ENCODE results near the gene GPR153. TPM values are rescaled to one million over a fixed set of nuclear protein-coding genes. Genes with fewer than 3 reads are reported as not detected.

Gene GPR153
- total RNA-seq, 1 donor from 2014 or later: 192 TPM

DNA sequence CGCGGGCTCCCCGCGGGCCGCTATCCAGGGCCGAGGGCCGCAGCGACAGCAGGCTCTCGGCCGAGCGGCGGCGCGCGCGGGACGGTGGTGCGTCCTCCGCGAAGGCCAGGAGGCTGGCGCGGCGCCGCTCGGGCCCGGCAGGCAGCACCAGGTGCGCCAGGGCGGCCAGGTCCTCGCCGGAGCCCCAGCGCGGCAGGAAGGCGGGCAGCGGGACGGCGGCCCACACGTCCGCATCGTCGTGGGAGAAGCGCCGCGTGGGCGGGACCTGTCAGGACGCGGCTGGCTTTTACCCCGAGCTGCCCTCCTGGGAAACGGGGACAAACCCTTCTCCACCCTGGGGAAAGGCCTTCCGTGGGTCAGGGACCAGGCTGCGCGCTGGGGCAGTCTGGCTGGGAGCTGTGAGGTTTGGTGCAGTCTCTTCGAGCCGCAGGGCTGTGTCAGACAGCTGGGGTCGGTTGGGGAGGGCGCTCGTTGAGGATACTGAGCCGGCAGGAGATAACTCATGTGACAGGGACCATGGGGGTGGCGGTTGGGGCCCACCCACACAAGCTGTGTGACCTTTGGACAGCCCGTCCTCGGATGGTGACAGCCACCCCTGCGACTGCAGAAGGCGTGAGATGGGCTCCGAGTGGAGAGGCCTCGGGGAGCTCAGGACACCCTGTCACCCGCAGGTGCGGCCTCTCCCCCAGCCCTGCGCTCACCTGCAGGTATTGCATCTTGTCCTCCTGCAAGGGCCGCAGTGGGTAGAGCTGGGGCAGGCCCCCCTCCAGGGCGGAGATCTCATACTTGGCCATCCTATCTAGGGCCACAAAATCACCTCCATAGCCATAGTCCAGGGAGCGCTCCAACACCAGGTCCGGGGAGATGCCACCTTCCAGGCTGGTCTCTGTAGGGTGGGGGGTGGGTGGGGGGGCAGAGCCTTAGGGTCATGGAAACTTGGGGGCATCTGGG lies 10.9 kb downstream of the GPR153 start:
- DNase-seq (ENCODE audit: low read depth): no peak

DNA sequence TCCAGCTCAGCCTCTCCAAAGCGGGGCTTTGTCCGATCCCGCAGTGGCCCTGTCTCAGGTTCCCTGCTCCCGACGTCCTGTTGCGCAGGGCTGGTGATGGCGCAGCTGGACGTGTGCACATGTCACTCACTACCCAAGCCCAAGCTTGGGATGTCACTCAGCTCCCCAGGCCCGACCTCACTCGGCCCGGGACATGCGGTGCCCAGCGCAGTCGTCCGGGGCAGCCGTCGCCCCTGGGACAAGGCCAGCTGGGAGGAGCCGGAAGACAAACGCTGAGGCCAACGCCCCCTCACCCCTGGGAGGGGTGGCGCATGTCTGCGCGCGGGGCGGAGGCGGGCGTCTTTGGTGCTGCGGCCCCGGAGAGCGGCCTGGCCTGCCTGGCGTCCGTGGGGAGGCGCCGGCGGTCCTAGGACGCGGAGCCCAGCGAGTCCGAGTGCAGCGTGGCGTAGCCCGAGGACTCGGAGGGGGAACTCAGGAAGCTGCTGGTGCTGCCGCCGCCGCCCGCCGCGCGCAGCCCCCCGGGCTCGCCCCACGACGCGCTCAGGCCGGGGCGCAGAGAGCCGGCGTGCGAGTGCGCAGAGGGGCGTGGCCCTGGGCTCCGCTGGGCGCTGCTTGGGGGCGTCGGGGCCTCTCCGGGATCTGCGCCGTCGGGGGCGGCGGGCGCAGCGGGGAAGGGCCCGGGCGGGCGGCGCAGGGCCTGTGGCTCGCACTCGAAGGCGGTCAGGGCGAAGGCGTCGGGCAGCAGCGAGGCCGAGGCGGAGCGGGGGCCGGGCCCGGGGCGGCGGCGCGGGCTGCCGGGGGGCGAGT lies 11.8 kb downstream of the GPR153 start:
- no peak for DNase-seq (ENCODE audit: low read depth)

DNA sequence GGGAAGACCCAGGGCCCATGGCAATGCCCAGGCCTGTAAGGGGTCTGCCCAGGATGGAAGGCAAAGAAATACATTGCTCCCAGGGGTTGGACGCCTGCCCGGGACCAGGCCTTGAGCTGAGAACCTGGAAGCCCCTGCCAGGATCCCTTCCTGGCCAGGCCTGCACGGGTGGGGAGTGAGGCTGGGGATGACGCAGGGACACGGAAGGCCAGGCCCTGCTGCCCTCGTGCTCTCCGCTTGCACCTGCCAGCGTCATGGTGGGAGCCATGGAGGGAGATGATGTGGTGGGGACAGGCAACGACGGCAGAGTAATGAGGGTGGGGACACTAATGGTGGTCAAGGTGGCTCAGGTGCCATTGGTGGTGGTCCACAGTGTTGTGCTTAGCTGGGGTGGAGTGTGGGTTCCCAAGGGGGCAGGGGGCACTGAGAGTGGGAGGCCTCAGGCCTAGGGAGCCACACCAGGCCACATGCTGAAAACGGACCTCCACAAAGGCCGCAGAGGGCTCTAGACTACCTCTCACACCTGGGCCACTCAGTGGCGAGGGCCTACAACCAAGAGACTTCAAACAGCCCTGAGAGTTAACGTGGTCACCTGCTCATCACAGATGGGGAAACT lies 12.6 kb downstream of the GPR153 start:
- DNase-seq (ENCODE audit: low read depth): no peak

DNA sequence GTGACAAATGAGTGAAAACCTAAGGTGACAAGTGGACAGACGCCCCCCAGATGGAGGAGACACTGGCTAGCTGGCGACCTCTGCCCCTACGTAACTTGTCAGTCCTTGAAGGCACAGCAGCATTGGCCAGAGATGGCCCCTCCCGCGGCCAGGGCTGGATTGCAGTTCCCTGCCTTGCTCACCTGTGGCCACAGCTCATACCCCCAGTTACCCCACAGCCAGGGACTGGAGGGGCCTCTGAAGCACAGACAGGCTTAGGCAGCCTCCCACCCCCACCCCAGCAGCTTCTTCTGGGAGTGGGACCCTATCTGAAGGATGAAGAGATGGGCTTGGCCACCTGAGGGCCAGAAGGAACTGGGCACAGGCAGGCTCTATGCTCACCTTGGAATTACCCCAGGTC lies 13.2 kb downstream of the GPR153 start:
- DNase-seq (ENCODE audit: low read depth): no peak

DNA sequence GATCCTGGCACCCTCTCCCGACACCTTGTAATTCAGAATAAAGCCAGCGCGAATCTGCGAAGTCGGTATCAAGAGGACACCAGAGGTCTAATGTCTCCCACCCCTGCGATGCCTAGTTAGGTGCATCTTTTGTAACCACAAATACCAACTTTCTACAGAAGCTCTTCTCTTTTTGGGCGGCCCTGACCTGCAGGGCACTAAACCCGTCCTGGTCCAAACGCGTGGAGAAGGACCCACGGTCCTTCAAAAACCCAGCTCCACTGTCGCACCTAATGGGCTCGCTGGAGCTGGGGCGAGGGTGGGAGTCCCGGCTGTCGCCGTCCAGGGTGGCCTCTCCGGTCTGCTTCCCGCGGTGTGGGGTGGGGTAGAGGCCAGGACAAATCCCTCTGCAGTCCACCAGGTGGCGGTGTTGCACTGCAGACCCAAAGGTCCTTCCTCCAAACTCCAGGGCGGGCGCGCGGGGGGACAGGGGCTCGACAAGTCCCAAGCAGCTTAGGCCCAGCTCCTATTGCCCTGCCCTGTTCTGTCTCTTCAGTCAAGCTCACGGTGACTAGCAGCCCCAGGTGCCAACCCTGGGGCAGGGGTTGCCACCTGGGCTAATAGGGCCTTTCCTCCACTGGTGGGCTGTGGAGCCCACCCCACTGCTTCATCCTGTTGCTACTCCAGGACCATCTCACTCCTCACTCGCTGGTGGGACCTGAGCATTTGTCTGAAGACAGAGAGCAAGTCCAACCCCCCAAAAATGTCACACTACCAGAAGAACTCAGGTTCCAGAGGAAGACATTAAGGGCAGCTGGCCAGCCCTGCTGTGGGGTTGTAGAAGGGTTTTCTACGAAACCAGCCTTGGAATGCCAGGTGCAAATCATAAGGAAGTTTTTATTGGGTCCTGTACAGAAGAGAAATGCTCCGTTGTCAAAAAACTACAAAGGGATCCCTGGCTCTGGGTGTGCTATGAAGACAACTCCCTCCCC lies 14.1 kb downstream of the GPR153 start:
- DNase-seq (ENCODE audit: low read depth): peak; percentile 89

DNA sequence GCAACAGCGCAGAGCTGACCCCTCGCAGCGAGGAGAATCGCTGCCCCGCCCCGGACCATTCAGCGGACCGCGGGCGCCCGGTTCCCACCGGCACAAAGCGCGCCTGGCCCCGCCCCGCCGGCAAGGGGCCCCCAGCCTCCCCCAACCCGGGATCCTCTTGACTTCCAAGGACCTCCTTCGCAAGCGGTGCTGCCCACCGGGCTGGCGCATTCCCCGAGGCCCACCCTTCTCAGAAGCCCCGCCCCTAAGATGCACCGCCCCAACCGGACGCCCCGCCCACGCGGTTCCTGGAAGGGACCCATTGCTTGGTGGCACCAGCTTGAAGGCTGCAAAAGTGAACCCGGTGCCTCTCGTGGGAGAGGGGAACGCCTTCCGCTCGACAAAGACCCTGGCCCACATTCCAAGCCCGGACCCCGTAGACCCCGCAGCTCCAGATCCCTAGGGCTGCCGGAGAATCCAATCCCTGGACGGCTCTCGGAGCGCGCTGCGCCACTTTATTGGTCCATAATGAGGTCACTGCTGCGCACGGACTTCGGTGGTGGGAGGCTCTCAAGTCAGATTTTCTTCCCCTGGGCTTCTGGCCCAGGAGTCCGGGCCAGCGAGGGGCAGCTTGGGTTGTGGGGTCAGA lies 14.9 kb downstream of the GPR153 start:
- peak; percentile 75 for DNase-seq (ENCODE audit: low read depth)

DNA sequence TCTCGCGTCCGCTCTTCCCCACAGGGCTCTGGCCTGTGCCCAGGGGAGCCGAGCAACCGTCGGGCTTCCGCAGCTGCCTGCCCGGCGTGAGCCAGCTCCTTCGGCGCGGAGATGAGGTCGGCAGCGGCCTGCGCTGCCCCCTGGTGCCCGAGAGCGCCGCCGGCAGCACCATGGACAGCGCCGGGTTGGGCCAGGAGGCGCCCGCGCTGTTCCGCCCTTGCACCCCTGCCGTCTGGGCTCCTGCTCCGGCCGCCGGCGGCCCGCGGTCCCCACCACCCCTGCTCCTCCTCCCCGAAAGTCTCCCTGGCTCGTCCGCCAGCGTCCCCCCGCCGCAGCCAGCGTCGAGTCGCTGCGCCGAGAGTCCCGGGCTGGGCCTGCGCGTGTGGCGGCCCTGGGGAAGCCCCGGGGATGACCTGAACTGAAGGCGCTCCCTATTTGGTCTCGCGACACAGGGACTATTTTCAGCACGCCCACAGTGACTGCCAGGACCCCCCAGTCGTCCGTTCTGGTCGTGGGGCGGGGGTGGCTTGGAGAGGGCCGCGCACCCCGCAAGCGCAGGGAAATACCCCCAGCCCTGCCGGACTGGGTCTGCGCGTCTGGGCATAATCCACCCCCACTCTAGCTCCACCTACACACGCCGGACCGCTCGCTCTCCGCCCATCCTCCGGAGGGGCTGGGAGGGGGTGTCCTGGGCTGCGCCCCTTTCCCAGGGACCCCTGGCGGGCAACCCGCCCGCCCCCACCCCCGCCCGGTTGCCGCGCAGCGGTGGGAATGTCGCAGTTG lies 15.6 kb downstream of the GPR153 start:
- peak; percentile 88 for DNase-seq (ENCODE audit: low read depth)

DNA sequence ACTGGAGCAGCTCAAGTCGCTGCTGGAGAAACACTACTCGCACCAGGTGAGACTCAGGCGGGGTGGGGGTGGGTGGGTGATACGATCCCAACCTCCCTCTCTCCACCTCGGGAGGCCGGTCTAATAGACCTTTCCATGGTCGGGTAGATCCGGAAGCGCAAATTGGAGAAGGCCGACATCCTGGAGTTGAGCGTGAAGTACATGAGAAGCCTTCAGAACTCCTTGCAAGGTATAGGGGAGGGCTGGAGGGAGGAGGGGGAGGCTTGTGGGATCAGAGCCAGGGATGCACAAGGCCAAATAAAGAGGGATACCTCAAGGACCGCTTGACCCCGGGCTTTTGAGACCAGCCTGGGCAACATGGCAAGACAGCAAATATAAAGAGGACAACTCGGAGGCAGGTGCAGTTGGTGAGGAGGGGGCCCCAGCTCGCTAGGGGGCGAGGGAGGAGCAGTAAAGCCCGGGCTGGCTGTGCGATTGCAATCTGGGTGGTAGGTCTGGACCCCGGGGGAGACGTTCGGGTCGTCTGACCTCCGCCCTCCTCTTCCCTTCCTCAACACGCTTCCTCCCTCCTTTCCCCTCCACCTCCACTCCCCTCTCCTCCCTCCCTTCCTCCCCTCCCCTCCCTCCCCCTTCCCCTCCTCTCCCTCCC lies 16.4 kb downstream of the GPR153 start:
- DNase-seq (ENCODE audit: low read depth): no peak

DNA sequence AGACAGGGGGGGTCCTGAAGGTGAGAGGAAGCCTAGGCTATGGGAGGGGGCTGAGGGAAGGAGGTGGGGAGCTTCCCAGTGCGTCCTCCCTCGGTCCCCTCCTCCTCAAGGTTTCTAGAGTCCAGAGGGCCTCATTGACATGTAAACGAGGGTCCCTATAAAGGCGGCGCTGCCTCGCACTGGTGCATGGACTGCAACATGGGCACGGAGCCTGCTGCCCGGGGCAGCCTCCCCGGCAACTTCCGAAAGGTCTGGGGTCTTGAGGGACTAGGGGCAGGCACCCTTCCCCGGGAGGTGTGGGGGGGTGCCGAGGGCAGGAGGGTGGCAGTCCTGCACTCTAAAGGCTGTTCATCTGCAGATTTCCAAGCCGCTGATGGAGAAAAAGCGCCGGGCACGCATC lies 16.9 kb downstream of the GPR153 start, which contains the start of gene HES3:
Gene HES3 (plus strand): TSS at position 187 of the 400 bp plus-strand sequence. CDS start 187 bp downstream, at position 374.
- DNase-seq (ENCODE audit: low read depth): no peak

DNA sequence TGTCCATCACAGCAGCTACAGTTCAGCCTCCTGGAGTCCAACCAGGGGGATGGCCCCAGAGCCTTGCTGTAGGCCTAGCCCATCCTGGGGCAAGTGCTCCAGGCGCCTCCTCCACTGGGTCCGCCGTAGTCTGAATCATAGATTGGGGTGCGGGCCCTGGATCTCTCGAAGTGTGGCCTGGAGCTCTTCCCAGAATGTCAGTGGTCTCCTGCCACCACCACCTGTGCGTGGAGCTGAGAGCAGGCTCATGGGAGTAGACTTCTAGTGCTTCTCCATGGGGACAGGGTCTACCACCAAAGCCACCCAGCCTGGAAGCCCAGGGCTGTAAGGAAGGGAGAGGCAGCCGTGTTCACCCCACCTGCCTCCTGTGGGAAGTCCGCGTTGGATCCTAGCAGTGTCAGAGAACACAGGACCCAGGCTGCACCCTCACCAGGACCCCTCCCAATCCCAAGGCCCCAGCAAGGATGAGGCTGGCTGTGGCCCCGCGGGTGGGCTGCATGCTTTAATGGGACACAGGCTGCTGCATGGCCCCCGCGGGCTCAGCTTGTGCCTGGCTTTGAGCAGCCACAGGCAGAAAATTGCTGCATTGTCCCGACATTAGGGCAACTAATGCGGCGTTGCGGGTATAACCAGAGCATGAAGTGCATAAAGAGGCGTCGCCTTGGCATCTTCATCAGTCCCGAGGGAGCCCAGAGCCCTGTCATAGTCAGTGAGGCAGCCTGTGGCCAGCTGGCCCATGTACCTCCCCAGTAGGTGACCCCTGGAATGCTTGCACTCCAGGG lies 17.7 kb downstream of the GPR153 start:
- no peak for DNase-seq (ENCODE audit: low read depth)

DNA sequence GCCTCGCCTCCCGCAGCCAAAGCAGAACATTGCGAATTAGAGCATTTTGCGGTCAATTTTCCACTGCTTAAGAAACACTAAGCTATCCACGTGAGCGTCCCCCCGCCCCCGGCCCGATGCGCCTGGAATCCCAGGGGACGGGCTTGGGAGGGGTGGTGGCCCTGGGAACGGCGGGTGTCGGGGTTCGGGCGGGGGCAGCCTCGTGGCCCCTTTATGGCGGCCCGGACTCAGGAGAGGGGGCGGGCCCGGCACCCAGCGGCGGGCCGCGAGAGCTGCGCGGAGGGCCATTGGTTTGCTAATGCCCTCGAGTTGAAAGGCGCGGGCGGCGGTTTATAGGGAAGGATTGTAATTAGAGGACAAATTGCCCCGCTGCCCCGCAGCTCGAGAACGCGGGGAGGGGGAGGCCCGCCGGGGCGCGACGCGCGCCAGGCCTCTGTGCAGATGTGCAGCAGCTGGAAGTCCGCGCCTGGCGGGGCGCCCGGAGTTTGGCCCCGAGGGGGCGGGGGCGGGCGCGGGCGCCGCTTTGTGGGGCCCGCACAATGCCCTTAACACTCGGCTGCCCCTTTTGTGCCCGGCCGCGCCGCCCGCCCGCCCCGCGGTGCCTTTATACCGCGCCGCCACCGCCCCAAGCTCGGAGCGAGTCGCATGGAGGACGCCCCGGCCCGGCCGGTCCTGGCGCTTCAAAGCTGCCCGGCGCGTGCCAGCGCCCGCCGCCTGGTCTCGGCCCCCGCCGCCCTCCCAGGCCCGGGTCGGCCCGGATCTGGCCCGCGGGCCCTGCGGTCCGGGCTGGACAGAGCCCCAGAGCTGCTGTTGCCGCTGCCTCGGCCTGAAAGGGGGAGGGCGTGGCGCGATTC lies 18.8 kb downstream of the GPR153 start:
- no peak for DNase-seq (ENCODE audit: low read depth)

DNA sequence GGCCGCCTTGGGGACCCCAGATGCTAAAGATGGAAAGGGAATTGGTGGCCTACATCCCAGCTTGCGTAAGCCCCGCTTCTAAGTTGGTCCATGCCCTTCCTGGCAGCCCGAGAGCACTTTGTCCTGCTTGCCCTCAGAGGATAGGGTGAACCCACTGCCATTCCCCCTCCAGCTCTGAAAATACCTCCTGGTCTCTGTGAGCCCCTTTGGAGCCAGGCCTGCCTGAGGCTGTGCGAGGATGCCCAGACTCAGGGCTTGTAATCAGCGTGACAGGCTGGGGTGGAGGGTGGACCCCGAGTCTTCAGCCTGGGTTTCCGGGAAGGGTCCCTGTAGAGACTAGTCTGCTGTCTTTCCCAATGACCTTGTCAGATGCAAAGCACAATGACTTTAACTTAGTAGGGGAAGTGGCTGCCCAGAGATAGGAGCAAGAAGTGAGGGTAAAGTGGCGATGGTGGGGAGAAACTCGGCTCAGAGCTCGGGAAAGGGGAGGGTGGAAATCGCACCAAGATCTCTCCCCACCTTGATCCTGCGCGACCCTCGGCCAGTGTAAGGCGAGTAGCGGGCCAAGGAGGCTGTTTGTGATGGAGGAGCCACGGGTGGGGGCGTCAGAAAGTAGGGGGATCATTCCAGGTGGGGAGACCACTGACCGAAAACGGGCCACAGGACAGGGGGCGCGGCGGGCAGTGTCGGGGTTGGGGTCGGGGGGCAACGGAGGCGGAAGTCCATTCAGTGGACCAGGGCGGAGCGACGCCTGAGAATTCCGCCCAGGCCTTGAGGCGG lies 19.6 kb downstream of the GPR153 start:
- DNase-seq (ENCODE audit: low read depth): no peak

DNA sequence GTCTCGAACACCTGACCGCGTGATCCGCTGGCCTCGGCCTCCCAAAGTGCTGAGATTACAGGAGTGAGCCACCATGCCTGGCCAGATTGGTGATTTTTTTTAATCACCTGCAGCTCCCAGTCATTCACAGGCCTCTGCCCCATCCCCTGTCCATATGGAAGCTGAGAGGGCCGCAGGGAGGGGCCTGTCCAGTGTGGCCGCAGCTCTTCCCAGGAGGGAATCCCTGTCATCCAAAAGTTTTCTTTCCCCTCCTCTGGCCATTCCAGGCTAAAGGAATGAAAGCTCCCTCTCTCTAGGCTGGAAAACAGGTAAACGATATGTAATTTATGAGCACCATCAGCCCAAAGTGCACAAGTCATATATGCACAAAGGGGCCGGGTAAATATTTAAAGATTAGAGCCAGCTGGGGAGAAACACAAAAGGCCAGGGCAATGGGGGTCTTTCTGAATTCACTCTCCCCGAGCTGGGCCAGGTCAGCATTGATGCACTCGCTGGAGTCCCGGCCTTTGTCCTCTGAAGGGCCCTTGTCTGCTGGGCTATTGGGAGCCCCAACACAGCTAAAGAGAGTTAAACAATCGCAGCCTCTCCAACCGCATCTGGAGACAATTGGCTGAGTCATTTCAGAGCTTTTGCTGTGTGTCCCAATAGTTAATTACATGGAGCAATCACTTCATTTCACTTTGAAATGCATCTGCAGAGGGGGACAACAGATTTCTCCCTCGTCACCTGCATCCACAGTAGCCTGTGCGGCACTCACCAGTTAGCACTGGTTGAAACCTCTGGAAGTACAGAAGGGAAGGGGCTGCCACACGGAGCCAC lies 20.7 kb downstream of the GPR153 start:
- DNase-seq (ENCODE audit: low read depth): no peak

DNA sequence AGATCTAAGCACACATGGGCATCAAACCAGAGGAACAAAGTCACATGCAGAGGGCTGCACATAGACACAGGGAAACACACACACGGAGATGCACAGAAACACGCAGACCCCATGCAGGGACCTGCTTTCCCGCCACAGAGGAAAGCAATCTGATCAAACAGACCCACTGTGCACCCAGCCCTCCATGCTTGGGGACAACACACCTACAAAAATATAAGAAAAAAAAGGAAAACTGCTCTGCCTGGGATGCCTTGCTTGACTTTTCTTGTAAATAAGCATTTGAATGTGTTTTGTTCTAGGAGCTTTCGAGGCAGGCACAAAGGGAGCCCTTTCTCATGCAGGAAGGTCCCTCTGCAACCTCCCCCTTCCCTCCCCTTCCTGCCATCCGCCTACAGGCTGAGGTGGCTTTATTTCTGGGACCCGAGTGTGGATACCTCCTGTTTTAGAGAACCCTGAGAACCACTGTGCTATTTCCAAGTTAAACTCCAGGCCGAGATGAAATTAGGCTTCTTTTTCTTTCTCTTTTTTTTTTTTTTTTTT lies 21.6 kb downstream of the GPR153 start:
- no peak for DNase-seq (ENCODE audit: low read depth)

DNA sequence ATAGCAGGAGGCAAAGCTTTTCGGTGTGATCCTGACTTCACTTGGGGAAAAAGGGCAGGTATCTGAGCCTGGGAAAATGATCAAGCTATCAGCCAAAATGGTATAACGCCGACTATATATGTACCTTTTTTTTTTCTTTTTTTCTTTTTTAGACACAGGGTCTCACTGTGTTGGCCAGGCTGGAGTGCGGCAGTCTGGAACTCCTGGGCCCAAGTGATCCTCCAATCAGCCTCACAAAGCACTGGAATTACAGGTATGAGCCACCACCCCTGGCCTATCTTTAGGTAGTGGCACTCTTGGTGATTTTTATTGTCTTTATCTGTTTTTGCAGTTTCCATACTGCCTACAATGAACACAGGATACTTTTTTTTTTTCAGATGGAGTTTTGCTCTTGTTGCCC lies 23.8 kb downstream of the GPR153 start:
- DNase-seq (ENCODE audit: low read depth): no peak
